Cerebellar cortex (tissue), 1 donor: Measurements from ENCODE around the gene IGFBP5.

Experiments
- DNase-seq: peaks from one replicate; pipeline ENCODE4 v3.0.0-alpha.2; 2015; ENCODE audit warnings: low spot score

IGFBP5 gene

DNA sequence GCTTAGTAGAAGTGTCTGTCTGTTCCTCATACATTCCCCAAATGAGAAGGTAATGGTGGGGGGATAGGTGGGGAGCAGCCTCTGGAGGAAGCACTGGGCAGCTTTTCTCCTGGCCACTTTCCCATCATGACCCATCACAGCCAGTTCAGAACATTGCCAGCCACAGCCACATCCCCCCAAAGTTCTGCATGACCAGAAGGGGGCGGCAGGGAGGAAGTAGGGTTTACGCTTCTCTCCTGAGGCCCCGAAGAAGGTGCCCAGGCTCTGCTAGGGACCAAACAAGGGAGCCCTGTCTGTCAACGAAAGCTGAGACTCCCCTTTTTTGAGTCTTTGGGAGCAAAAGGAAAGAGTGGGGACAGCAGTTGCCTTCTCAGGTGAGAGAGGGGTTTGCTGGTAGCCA lies 7.7 kb downstream of the IGFBP5 start:
- DNase-seq, result peak; percentile 26

DNA sequence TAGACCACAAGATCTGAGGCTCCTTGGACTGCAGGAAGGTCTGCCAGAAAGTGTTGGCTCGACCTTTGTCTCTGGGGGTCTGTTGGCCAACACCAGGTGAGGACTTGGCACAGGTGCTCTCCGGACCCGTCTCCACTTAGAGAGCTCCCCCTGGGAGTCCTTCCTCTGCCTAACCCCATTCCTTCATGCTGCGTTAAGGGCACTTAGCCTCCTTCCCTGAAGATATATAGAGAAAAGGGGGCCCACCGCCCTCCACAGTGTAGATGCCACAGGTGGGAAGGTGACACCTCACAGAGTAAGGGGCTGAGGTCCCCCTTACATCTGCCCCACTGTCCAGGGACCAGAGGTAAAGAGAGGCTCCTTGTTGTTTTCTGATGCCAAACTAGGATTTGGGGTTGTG lies 8.2 kb downstream of the IGFBP5 start:
- no peak for DNase-seq

DNA sequence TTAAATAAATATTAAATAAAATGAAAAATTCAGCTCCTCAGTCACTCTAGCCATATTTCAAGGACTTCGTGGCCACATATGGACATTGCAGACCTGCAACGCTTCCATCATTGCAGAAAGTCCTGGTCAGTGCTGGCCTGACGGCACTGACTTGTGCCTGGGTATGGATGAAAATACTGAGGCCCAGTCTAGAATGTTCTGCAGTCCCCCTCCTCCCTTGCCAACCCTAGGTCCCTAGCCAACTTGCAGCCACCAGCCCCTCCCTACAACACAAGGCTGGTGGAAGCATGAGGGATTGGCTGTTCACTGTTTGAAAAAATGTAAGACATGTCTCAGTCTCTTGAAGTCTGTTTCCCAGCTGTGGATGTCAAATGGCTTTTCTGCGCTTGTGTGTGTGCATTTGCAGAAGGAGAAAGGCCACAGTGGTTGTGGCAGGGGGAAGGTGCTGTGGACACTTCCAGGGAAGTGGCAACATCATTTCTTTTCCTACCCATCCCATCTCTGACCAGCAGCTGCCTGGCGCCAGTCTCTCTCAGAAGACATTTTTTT lies 9.9 kb downstream of the IGFBP5 start:
- no peak for DNase-seq

DNA sequence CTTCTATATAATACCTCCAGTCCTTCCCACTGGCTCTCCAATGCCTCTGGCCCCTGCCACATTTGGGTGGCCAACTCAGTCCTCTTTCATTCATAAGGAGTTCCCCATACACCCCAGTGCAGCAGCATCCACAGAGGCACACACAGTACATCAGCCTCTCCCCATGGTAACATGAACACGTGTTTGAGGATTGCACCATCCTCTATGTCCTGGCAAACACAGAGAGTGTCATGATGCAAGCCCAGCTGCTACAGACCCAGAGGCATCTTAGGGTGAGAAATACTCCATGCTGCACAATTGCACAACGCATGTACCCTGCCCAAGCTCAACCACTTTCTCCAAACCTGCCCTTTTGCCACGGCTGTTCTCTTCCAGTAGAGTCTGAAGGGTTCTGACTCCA lies 11.5 kb downstream of the IGFBP5 start:
- DNase-seq, result no peak

DNA sequence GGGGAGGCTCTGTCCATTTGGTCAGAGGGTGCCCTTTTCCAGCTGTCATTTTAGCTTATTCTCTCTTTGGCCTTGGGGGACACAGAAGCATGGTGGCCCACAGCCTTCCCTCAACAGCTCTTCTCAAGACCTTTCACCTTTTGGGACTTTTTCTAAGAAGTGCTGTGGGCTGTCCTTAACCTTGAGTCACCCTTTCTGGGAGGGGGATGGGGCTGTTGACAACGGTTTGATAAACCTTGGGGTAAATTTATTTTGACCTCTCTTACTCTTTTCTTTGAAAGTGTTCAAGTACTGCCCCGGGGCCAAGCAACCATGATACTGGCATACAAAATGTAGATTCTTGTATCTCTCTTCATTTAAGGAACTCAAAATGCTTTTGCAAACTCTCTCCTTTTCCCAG lies 13.7 kb downstream of the IGFBP5 start:
- DNase-seq, result no peak

DNA sequence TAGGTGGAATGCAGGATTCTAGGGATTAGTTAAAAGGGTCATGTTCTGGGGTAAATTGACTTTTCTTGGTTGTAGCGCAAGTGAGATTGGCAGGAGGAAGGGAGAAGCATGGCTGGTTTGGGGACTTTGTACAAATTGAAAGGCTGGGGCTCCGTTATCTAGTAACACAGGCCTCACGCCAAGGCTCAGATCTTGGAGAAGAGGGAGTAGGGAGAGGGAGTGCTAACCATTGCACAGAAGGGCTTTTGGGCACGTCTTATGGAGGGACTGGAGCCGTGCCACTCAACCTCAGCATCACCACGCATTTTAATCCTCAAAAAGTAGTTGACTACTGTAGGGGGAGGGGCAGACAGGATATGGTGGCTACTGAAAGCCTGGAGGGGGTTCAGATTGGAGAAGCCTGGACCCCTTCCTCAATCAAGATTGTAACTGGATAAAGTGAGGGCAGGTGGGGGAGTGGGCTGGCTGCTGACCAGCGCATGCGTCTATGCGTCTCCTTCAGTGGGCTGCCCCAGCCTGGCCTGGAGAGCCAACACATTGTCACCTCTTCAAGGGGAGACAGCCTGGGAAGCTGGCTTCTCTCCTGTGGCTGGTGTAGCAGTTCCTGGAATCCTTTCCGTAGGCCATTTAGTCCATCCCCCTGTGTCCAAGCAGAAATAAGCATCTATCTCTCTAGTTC lies 14.3 kb downstream of the IGFBP5 start:
- no peak for DNase-seq

DNA sequence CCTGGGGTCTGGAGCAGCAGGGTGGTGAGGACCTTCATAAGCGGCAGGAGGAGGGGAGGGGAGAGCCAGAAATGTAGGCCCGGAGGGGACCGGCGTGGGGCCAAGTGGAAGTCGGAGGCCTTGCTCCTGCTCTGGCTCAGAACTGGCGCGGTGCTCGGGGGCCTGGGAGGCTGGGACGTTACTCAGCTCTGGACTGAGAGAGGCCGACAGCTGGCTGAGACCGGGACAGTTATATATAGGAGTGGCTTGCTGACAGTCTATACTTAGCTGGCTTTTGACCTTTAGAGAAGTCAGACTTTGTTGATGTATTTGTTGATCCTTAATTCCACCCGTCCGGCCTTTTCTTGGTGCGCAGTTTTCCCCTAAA lies 15.7 kb downstream of the IGFBP5 start:
- DNase-seq, result no peak

DNA sequence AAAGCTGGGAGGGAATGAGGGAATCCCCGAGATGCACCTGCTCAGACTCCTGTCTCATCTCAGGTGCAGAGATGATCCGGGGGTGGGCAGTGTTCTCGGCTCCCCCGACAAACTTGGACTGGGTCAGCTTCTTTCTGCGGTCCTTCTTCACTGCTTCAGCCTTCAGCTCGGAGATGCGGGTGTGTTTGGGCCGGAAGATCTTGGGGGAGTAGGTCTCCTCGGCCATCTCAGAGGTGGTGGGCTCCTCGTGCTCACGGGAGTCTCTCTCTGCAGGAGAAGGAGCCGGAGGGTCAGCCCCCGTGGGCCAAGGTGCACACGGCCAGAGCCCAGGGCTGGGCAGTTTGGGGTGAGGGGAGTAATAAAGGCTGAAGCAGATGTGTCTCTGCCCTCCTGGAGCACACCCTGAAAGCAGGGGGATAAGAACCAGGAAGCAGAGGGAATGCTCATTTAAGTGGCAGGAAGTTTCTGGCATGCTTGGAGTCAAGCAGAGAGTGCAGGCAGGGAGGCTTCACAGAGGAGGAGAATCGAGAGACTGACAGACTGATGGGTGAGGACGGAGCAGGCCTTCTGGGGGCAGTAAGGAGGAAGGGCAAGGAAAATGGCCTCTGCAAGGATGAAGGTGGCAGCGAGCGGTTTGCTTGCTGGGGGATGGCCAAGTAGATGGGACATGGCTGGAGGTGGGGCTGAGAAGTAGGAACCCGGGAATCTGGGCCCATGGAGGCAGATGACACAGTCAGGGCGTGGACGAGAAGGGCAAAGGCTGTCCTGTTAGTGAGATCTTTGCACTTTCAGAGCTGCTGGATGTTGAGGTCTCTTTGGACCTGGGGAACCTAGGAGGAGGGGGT lies 16.3 kb downstream of the IGFBP5 start:
- no peak for DNase-seq

DNA sequence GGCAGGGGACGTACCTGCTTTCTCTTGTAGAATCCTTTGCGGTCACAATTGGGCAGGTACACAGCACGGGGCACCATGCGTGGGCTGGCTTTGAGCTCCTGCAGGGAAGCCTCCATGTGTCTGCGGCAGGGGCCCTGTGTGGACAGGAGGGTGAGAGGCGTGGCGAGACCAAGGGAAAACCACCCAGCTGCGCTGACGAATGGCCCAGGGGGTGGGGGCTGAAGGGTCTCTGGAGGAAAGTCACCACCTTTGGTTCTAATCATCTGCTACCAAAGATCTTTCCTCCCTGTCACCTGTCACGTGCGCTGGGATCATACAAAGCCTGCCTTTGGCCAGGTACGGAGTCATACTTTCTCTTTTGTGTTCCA lies 17.3 kb downstream of the IGFBP5 start:
- no peak for DNase-seq

DNA sequence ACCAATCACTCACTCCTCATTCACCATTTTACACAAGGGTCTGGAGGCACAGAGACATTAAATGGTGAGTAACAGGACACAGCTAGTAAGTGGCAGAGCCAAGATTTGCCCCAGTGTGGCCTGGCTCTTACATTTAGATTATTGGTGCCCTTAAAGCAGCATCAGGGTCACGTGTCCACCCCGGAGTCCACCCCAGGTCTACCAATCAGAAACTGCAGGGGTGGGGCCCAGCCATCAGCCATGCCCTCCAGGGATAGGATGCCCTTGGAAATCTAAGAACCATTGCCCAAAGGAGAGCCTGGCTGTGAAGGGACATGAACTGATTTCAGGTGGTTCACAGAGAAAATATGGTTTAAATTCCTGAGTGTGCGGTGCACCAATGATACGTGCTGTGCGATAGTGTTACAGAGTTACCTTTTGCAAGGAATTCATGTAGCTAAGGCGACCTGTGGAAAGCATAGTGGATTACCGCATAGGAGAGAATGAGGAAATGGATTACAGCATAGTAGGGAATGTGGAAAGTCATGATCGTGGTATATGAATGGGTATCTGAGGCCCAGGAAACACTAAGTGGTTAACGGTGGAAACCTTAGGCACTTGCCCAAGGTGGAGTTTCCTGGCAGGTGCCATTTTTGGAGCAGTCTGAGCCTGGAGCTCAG lies 17.8 kb downstream of the IGFBP5 start:
- DNase-seq, result no peak

DNA sequence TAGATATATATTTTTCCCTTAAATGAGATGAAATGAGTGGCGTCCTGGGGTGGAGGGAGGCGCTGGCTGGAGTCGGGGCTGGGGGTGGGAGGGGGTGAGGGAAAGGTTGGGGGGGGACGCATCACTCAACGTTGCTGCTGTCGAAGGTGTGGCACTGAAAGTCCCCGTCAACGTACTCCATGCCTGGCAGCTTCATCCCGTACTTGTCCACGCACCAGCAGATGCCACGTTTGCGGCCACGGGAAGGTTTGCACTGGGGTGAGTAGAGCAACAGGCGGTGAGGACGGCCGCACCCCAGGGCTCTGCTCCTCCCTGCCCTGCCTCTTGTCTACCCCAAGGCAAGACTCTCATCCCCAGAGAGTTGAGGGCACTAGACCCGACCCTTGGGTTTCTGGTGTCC lies 18.7 kb downstream of the IGFBP5 start:
- DNase-seq, result no peak

DNA sequence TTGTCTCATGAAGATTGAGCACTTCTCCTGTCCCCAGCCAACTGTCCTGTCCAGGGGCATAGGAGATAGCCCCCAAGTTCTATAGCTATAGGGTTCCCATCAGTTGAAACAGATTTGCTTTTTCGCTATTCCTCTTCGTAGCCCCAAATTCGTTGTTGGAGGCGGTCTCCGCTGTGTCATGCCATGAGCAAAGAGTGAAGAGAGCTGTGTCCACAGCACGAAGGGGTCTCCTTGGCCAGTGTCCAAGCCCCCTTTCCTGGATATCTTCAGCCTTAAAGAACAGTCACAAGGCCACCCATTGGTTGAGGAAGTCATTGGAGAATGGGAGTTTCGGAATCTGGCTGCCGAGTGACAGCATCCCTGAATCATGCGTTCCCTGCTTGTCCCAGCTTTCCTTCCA lies 21.0 kb downstream of the IGFBP5 start:
- no peak for DNase-seq

DNA sequence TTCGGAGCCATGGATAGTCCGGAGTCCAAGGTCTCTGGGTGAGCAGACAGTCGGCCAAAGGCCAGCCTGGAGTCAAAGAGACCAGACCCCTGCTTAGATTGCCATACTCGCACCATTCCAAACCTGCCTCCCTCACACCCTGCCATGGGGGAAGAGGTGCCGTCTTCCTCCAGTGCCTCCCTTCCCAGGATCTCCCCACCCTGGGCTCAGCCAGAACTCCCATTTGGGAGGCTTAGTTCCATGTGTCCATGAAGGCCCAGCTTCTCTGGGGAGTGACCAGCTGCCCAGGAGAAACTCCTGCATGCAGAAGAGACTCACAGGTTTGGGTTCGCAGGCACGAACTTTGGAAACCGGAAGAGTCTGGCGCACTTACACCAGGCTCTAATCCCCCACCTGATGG lies 21.7 kb downstream of the IGFBP5 start:
- no peak for DNase-seq

DNA sequence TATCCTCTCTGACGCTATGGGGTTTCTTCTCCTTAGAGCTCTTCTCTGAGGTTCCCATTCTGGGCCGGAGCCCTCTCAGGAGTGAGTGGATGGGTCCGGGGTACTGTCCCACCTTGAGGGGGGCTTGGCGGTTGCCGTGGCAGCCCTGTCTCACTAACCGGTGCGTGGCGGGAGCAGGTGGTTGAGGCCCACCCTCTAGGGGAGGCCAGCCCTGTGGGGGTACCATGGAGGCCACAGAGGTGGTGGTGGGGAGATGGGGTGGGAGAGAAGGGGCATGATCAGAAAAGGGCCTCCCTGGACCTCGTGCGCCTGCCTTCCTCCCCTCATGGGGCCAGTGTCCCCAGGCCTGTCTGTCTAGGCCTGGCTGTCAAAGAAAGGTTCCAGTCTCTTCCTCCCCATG lies 22.3 kb downstream of the IGFBP5 start:
- DNase-seq, result no peak

DNA sequence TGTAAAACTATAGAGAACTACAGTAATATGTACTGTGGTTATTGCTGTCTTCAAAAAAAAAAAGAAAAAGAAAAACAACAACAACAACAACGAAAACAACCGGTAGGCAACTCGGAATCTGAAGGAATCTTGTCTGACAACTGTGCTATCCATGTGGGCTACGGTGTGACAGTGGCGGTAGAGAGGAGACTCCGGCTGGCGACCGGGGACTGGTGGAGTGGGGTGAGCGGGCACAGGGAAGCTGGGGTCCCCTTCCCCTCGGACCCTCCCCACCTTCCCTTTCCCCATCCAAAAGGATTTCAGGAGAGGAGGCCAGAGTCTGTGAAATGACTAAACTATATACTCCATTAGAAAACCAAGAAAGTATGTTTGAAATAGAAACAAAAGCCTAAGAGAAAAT lies 22.9 kb downstream of the IGFBP5 start:
- no peak for DNase-seq

DNA sequence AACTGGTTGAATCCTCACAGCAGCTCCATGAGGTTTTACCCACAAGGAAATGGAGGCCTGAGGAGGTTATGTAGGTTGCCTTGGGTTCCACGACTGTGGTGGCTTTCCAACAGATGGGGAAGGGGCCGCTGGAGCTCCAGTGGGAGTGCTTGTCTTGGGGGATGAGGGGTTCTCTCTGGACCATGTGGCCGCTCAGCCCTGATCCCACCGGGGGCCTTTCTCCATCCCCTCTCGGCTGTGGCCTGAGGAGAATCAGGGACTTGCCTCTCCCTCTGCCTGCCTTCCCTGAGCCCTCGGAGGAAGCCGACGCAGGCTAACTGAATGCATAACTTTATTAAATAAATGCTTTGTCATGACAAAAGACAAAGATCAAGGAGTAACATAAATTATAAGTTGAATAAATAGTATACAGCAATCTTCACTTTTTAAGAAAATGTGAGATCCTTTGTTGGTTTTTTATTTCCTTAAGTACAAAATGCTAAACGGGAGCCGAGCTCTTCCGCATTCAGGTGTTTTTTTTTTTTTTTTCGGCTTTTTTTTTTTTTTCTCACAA lies 23.5 kb downstream of the IGFBP5 start:
- no peak for DNase-seq

DNA sequence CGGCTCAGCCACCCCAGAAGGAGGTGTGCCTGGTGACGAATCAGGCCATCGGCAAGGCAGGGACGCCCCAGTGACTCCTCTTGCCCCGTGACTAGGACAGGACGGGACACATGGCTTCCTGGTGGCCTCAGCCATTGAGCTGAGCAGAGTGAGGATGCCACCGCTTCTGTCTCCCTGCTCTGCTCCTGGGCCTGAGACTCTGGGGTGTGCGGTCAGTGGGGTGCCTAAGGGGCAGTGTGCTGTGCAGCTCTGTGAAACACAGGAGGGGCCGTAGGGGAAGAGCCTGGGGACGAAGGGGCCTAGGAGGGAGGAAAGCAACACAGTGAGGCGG lies 24.3 kb downstream of the IGFBP5 start:
- DNase-seq, result no peak

DNA sequence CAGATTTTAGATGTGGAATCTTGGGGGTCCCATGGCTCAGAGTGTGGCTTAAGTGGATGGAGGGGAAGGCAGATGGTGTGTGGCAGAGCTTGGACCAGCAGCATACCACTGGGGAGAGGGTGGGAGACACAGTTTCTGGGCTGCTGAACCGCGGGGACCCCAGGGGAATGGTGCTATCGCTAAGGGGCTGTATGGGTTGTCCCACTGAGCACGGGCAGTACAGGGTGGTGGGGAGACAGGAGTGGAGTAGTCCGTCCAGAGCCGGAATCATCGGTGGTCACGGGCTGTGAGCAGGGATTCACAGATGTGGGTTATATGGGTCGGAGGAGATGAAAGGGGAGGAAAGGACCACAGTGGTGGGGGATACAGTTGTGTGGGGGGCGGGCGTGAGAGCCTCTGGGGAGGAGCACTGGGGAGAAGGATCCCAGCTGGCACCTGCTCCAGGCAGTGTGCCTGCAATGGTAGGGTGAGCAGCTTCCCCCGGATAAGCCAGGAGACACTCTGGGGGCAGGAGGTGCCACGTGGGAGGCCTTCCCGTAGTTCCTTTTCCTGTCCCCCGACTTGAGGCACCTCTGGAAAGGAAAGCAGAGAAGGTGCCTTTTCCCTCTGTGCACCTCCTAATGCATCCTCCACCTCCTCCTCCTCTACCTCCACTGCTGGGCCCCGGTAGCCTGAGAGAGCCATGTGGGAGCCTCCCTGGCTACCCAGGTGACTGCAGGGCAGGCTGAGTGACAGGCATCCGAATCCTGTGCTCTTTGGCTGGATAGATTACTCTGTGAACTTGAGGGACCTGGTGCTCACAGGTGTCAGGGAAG lies 24.9 kb downstream of the IGFBP5 start:
- DNase-seq, result no peak

DNA sequence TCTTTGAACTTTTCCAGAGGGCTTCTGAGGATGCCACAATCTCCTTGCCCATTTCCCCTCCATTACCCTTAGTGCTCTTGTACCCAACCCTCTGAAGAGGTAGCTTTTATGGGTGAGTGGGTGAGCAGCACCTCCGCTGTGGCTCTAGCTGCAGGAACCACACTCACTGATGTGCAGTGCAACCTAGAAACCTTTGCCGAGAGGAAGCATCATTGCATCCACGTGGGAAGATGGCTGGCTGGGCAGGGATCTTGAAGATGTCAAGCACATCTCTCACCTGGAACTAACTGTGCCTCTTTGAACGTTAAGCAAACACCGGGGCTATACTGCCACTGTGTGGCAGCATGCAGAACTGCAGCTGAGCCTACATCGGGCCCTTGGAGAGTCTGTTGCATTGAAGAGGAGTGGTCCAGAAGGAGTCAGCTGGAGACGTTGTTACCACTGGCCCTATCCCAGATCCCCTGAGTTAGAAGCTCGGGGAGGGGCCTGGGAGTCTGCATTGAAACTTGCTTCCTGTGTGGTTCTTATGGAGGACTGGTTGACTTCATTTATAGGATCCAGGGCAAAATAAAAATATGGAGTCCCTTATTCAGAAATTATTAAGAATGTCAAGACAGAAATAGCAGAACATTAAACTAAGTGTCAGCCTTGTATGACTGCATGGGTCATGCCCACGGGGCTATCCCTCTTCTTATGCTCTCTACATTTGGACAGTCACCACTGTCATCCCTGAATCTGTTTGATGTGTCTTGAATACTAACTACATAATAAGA lies 28.7 kb downstream of the IGFBP5 start:
- peak; percentile 86 for DNase-seq

DNA sequence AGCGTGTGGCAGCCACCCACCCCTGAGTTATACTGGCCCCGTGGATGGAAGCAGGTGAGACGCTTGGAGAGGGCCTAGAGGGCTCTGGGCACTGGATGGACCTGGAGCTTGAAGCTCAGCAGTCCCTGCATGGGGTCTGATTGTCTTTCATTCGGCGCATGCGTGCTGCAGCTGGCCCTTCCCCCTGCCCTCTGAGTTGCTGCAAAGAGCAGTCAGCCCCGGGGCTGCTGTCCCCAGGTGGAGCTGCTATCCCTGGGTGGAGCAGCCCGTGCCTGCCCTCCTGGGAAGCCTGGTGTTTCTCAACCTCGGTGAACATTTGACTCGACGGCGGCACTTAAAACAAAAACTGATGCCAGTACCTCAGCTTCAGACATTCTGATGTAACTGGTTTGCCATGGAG lies 29.6 kb downstream of the IGFBP5 start:
- no peak for DNase-seq

DNA sequence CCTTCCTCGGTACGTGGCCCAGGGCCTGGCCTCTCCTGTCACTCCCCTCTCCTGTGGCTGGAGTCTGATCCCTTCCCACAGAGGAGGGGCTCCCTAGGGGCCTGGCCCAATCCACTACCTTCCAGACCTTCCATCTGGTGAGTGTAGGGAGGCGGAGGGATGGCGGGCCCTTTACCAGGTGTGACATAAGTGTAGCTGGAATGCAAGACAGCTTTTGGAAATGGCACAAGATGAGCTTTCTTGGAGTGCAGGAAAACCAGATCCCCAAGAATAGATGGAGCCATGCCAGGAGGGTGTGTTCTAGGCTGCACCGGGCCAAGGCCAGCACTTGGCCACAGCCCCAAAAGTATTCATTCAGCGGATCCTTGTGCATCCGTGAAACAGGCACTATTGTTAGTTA lies 30.1 kb downstream of the IGFBP5 start:
- DNase-seq, result no peak
